Measurements from ENCODE around the gene CCDC183.
"Not testable (repeated sequence)": the region's sequence is repeated elsewhere in the genome, so short reads cannot be mapped to it uniquely, and the experiment has no call there.

Gene CCDC183

DNA sequence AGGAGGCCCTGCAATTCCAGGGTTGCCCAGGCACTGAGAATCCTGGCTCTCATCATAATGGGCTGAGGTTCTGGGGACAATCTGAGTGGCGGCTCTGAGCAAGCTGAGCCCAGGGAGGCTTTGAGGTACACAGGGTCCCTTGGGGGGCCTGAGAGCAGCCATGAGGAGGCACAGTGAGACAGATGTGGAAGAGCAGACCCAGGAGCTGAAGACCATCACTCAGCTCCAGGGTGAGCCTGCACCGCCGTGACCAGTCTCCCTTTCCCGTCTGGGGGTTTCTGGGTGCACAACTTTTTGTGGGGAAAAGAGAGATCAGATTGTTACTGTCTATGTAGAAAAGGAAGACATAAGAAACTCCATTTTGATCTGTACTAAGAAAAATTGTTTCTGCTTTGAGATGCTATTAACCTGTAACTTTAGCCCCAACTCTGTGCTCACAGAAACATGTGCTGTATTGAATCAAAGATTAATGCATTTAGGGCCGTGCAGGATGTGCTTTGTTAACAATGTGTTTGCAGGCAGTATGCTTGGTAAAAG, at the start of gene CCDC183:
CCDC183 (plus strand) TSS at position 101 of the 537 bp plus-strand sequence; CDS start at position 161, 60 bp downstream.
- DNase-seq (ENCODE audit: low read depth in 3 of 3, low spot score in 1 of 3): no peak

DNA sequence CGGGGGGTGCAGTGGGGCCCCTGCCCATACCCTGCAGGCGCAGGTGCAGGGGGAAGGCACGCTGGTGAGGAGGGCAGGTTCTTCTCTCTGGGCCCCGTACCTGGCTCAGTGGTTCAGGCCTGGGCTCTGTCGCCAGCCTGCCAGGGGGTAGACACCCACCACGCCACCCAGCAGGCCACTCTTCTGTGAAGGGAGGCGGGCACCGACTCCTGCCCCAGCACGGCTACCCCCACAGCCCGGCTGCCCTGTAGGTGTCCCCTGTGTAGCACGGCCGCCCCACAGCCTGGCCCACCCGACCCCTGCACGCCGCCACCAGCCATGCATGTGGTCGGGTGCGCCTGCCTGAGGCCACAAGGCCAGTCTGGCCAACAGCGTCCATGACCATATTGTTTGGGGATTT, 49.5 kb upstream of the CCDC183 start:
- DNase-seq (ENCODE audit: low read depth in 3 of 3, low spot score in 1 of 3): no peak

DNA sequence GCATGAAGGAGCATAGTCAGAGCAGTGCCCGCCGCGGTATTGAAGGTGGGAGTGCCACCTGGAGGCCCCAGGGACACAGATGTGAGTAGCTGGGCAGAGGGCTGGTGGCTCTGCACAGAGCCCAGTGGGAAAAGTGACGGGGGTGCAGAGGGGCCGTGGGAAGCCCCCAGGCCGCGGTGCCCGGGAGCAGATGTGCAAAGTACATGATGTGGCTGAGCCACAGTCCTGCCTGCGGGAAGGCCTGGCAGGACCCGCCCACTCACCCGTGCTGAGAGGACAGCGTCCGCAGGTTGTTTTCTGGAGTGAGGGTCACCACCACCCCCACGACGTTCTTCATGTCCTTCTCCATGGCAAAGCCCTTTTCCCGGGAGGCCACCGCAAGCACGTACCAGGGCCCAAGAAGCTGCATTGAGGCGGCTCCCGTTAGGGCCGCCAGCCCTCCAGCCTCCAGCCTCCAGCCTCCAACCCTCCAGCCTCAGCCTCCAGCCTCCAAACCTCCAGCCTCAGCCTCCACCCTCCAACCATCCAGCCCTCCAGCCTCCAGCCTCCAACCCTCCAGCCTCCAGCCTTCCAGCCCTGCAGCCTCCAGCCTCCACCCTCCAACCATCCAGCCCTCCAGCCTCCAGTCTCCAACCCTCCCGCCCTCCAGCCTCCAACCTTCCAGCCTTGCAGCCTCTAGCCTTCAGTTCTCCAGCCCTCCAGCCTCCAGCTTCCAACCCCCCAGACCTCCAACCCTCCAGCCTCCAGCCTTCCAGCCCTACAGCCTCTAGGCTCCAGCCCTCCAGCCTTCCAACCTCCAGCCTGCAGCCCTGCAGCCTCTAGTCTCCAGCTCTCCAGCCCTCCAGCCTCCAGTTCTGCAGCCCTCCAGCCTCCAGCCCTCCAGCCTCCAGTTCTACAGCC, 48.7 kb upstream of the CCDC183 start:
- DNase-seq (ENCODE audit: low read depth in 3 of 3, low spot score in 1 of 3): no peak

DNA sequence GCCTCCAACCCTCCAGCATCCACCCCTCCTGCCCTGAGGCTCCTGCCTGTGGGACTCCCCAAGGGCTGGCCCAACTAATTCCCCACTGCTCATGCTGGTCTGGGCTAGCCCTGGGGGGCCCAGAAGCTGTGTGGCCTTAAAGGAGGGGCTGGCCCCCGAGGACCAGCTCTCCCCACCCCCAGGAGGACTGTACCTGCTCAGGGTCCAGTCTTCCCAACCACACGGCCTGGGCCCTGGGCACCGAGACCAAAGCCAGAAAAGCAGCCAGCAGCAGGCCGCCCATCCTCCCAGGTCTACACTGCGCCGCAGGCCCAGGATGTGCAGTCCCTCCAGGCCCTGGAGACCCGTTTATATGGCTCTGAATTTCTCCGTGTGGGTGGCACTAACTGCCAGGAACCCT, 47.9 kb upstream of the CCDC183 start, which contains the start of gene LCN6:
LCN6 (minus strand) TSS at position 325 of the 400 bp plus-strand sequence; CDS start at position 283, 42 bp downstream.
- DNase-seq (ENCODE audit: low read depth in 3 of 3, low spot score in 1 of 3): no peak

DNA sequence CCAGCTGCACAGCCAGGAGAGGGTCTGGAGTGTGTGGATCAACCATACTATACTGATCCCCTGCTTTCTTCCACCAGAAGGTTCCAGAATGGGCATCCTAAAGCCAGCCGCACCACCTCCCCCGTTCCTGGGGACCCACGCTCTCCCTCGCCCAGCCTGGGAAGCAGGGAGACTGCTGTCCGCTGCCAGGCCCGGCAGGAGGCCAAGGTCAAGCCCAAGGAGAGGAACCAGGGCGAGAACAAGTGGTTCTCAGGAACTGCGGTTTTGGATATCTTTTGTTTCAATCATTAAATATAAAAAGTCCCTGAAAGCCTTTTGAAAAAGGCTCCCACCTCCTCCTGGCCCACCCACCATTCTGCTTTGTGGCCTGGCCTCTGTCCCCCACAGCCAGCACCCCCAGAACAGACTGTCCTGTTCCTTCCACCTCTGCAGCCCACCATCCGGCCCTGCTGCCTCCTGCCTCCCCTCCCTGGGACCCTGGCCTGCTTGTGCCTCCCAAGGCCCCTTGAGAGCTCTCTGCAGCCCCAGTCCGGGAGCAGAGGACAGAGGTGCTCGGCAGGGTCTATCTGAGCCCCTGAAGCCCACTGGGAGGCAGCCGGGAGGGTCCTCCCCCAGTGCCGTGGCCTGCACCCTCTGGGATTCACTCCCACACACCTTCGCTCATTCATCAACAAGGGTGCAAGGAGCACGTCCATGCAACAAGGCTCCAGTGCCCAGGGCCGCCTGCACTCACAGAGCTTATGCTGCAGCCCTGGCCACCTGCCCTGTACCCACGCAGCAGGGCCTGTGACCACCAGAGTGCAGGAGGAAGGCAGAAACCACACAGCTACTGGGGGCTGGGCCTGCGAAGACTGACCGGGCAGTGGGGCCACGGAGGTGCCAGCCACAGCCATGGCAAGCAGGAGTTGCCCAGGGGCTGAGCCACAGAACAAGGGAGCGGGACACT, 47.2 kb upstream of the CCDC183 start:
- no peak for DNase-seq (ENCODE audit: low read depth in 3 of 3, low spot score in 1 of 3)

DNA sequence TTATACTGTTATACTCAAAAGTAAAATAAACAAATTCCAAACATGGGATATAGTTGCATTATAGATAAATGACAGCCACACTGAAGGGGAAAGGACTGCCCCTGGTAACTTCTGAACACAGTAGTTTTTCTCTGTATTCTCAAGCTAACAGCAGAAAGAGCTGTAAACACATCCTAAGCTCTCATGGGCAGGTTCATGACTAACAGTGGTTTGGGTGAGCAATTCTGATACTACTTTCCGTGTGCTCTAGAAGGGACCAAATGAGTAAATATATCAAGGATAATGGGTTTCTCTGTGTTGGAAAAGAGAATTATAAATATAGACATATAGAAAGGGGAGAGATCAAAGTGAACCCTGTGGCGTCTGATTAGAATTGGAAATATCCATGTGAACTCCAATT, 45.6 kb upstream of the CCDC183 start:
- DNase-seq (ENCODE audit: low read depth in 3 of 3, low spot score in 1 of 3): no peak

DNA sequence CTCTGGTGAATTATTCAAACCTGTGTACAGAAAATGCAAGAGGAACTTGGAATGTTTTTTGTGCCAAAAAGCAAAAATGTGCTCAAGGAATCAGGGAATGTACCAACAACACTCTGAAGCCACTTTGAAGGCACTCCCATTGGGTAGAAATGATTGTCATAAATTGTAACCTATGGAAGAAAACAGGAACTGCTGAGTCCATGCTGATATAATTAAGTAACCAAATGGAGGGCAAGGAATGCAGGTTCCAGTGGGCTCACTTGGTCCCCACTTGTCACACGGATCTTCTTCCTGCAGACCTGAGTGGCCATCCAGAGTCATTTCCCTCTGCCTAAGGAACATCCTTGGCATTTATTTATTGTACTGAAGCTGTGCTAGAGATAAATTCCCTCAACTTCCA, 44.9 kb upstream of the CCDC183 start:
- DNase-seq (ENCODE audit: low read depth in 3 of 3, low spot score in 1 of 3): no peak

DNA sequence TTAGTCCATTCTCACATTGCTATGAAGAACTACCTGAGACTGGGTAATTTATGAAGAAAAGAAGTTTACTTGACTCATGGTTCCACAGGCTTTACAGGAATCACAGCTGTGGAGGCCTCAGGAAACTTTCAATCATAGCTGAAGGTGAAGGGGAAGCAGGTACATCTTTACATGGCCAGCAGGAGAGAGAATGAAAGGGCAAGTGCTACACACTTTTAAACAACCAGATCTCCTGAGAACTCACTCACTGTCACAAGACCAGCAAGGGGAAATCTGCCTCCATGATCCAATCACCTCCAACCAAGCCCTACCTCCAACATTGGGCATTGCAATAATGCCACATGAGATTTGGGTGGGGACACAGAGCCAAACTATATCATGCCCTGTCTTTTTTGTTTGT, 44.3 kb upstream of the CCDC183 start:
- DNase-seq (ENCODE audit: low read depth in 3 of 3, low spot score in 1 of 3): no peak

DNA sequence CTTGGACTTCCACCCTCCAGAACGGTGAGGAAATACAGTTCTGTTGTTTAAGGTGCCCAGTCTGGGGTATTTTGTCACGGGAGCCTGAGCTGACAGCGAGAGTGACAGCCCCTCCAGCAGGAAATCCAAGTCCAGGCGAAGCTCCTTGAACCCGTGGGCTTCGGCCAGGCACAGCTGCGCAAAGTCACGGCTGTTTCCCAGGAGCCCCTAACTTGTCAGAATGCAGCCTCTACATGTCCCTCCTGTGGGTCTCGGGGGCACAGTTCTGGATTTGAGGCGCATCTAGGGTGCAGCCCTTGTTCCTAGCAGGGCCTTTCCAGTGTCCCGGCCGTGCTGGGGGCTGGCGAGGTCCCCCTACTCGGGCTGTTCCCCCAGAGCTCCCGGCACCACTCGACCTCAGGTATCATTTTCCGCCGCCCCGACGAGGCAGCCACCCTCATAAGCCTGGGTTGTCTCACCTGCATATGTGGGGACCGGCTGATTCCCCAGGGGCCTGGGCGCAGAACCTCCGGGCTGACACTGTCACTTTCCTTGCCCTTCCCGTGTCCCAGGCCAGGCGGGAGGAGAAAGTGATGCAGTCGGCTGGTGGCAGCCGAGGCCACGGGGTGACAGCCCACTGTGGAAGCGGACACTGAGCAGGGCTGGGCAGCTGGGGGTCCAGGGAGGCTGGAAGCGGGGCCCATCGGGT, 42.6 kb upstream of the CCDC183 start:
- DNase-seq (ENCODE audit: low read depth in 3 of 3, low spot score in 1 of 3): no peak

DNA sequence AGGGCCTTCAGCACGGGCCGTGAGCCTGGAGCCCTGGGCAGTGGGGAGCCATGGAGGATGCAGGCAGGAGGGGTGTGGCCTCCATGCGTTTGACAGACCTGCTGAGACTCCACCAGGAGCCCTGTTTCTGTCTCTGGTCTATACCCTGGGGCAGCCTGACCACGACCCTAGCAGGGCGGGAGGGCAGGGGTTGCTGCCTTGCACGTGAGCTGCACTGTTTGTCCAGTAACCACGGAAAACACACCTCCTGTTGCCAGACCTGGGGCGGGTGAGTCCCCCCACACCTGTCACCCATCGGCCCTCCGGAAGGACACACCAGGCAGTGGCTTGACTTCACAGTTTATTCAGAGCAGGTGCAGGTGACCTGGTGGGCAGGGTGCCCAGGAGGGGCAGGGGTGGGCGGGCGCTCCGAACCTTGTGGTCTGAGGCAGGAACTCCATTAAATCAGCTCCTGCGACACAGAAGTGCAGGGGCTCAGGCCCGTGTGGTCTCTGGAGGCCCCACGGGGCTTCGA, 42.0 kb upstream of the CCDC183 start:
- DNase-seq (ENCODE audit: low read depth in 3 of 3, low spot score in 1 of 3): no peak

DNA sequence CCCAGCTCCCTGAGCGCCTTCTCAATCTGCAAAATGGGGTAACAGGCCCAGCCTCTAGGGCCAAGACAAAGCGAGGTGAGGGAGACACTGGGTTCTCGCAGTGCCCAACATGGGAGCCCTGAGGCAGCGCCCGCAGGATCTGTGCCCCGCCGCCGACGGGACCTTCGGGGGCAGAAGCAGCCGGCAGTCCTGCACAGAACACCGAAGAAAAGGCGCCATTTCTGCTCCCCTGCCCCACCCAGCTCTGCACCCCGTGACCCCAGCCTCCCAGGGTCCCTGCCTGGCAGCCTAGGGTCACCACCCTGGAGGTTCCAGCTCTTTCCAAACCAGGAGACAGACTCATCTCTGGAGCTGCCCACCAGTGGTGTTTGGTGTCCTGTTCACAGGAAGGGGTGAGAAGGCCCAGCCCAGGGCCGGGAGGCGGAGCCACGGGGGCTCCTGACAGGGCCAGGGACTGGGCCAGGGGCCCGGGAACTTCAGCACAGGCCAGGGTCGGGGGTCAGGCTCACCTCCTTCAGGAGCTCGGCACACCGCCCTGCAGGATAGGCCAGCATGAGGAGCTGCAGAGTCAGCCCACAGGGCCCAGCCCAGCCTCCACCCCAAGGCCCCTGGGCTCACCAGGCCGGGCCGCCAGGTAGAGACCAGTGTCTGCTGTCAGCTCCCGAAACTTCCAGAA, 41.4 kb upstream of the CCDC183 start:
- no peak for DNase-seq (ENCODE audit: low read depth in 3 of 3, low spot score in 1 of 3)

DNA sequence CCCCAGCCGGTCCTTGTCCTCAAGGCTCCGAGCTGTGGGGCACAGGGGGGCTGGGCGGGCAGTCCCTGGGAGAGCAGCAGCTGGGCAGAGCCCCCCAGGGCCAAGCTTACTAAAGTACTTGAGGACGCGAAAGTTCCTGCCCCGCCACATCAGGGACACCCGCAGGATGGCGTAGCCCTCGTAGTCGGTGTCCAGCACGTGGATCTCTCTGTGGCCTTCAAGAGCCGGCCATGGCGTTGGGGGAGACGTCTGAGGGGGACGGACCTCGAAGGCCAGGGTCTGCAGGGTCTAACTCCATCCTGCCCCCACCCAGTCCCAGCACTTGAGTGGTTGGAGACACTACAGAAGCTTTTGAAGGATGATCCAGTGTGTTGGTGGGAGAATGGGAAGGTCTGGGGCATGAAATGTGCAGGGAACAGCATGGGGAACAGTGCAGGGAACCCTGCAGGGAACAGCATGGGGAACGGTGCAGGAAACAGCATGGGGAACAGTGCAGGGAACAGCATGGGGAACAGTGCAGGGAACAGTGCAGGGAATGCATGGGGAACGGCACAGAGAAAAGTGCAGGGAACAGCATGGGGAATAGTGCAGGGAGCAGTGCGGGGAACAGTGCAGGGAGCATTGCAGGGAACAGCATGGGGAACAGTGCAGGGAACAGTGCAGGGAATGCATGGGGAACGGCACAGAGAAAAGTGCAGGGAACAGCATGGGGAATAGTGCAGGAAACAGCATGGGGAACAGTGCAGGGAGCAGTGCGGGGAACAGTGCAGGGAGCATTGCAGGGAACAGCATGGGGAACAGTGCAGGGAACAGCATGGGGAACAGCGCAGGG, 40.6 kb upstream of the CCDC183 start:
- not testable (repeated sequence) for DNase-seq (ENCODE audit: low read depth in 3 of 3, low spot score in 1 of 3)

DNA sequence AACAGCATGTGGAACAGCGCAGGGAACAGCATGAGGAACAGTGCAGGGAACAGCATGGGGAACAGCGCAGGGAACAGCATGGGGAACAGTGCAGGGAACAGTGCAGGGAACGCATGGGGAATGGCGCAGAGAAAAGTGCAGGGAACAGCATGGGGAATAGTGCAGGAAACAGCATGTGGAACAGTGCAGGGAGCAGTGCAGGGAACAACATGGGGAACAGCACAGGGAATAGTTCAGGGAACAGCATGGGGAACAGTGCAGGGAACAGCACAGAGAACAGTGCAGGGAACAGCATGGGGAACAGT, 40.1 kb upstream of the CCDC183 start:
- DNase-seq (ENCODE audit: low read depth in 3 of 3, low spot score in 1 of 3): no peak

DNA sequence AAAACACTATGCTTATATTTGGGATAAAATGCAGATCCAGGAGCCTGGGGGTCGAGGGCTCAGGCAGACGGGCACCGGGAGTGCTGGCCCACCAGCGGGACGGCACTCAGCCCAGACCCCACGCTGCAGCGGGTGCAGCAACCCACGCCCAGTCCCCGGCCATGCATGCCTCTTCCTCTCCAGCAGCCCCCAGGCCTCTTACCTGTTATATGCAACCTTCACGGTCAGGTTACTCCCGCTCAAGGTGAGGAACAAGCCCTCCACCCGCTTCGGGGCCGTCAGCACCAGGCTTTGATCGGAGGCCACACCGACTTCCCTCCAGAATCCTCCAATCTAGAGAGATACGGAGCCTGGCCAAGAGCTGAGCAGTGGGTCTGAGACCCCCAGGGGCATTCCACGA, 39.3 kb upstream of the CCDC183 start:
- no peak for DNase-seq (ENCODE audit: low read depth in 3 of 3, low spot score in 1 of 3)

DNA sequence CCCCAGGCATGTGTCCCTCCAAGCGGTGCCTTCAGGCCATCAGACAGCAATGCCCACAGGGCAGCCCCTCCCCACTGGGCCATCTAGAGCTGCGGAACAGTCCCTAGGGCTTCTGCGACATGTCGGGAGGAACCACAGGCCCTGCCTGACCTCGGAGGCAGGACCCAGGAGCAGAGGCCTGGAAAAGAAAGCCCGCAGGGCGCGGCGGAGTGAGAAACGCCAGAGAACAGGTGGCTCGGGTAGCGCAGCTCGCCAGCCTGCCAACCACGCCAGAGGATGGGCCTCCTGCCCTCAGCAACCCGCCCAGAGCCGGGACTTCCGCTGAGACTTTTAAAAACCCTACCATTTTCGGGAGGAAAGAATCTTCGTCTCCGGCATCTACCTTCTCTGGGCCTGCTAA, 38.8 kb upstream of the CCDC183 start:
- DNase-seq (ENCODE audit: low read depth in 3 of 3, low spot score in 1 of 3): no peak

DNA sequence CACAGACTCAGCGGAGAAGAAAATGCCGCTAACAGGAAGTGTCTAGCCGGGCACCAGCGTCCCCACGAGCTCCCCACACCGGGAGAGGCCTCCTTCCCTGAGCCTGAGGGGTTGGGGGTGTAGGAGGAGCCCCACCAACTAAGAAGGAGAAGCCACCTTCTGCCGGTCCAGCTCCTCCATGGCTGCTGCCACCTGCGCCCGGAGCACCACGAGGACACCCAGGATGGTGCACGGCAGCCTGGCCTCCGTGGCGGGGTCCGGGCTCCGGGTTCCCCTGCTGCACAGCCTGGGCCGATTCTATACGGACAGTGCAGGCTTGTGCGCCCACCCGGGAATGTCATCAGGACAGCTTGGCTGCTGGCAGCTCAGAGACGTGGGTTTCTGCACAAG, 38.4 kb upstream of the CCDC183 start:
- no peak for DNase-seq (ENCODE audit: low read depth in 3 of 3, low spot score in 1 of 3)

DNA sequence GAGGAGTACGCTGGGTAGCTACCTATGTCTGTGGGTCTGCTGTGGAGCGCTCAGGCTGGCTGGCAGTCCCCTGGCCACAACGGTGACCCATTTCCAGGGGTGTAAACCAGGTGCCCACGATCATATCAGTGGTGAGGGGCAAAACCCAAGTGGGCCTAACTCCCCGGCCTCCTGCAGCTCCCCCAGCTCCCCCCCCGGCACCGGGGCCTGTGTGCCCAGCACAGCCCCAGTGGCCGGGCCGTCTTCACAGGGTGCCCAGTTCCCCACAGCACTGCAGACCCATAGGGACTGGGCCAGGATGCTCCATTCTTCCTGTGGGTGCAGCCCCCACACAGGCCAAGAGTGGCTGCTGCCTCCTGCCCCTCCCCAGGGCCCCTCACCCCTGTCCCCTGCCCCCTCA, 37.1 kb upstream of the CCDC183 start:
- no peak for DNase-seq (ENCODE audit: low read depth in 3 of 3, low spot score in 1 of 3)

DNA sequence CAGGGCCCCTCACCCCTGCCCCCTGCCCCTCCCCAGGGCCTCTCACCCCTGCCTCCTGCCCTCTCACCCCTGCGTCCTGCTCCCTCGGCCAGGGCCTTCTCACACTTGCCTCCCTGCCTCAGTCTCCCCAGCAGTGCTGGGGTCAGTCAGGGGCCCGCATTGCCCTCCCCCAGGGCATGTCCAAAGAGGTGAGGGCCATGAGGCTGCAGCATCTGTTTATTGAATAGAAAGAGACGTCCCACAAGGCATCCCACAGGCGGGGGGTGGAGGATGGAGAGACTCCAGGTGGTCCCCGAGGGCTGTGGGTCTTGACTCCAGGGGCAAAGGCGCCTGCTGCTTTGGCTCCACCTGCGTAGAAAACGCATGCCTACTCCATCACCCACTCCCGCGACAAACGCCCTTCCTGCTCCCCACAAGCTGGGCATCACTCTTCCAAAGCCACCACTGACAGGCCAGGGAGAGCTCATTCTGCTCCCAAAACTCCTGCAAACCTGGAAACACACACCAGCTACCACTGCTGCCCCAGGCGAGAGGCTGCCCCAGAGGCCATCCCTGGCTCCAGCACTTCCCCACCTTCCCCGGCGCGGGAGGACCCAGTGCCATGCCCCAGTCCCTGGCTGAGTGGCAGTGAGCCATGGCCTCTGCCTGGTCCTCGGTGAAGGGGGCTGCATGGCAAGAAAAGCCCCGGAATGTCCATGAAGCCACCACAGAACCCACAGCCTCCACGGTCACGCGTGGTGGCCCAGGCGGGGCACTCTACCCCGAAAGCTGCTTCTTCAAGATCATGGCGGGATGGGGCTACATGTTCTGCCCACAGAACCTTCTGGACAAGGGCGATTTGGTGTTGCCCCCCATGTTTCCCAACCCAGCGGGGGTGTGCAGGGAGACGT, 36.5 kb upstream of the CCDC183 start:
- DNase-seq (ENCODE audit: low read depth in 3 of 3, low spot score in 1 of 3): no peak

DNA sequence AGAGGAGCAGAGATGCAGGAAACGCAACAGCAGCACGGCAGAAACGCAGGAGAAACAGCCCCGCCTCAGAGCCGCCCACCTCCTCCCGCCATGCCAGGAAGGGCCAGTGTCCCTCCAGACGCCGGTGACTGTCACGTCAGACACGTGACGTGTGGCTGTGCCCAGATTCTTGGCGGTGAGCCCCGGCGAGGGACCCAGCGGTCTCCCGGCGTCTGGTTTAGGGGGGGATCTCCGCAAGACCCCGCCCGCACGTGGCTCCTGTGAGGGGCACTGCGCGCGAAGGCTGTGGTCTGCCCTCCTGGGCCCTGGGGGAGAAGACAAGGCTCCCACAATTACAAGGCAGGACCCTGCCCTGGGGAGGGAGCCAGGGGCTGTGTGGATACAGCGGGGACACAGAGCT, 35.7 kb upstream of the CCDC183 start:
- DNase-seq (ENCODE audit: low read depth in 3 of 3, low spot score in 1 of 3): no peak
